Measurements from ENCODE around the gene PWWP2B.

Gene PWWP2B

GRCh38 chr10:132427006-132427771, 30.2 kb downstream of the PWWP2B start:
- no peak for DNase-seq
- ChIA-PET POLR2A (no interaction called here), CTCF (no interaction called here)
- 94% methylated on average over 9 of the region's 10 CpGs for WGBS (ENCODE audit: insufficient coverage)
- Histone ChIP-seq H3K36me3 (ENCODE audit: control insufficient read depth in 4 of 4, insufficient read depth in 4 of 4, low read length in 3 of 4) (peaks cover 0 to 14% (median 1%) of the 10 kb centered on the region in 4 experiments), H3K4me1 (ENCODE audit: control extremely low read depth in 1 of 4, control insufficient read depth in 4 of 4, insufficient read depth in 4 of 4, low read length in 3 of 4) (peaks cover 4 to 40% (median 36%) of the 10 kb centered on the region in 4 experiments), H3K4me3 (ENCODE audit: control insufficient read depth in 1 of 7, extremely low read depth in 1 of 7, insufficient read depth in 4 of 7, low read depth in 2 of 7, low read length in 6 of 7) (no peak overlapping the region), H3K27ac (ENCODE audit: insufficient read depth in 1 of 2, low read depth in 1 of 2, low read length in 2 of 2, poor library complexity in 1 of 2, severe bottlenecking in 2 of 2) (no peak overlapping the region), H3K9me3 (ENCODE audit: control extremely low read depth in 1 of 5, control insufficient read depth in 4 of 5, insufficient read depth in 2 of 5, low read depth in 1 of 5, low read length in 4 of 5) (no peaks in the 10 kb centered on the region), H3K27me3 (replicated peaks in 2 of 5; ENCODE audit: control insufficient read depth in 4 of 5, insufficient read depth in 5 of 5, low read length in 4 of 5) (no peaks in the 10 kb centered on the region)

GRCh38 chr10:132427939-132428367, 31.0 kb downstream of the PWWP2B start:
- H3K27ac ChIP-seq (ENCODE audit: insufficient read depth in 1 of 2, low read depth in 1 of 2, low read length in 2 of 2, poor library complexity in 1 of 2, severe bottlenecking in 2 of 2) = no peak overlapping the region
- ChIA-PET CTCF (interaction anchor here (1.5 to 3.7 kb wide), 2 partner anchors 16 kb away, joined by 5 to 17 read pairs; no protein-coding TSS in a partner anchor), POLR2A (no interaction called here)
- peaks cover 0 to 33% (median 28%) of the 10 kb centered on the region in 4 experiments for H3K4me1 ChIP-seq (ENCODE audit: control extremely low read depth in 1 of 4, control insufficient read depth in 4 of 4, insufficient read depth in 4 of 4, low read length in 3 of 4)
- no peaks in the 10 kb centered on the region for H3K9me3 ChIP-seq (ENCODE audit: control extremely low read depth in 1 of 5, control insufficient read depth in 4 of 5, insufficient read depth in 2 of 5, low read depth in 1 of 5, low read length in 4 of 5)
- H3K4me3 ChIP-seq (ENCODE audit: control insufficient read depth in 1 of 7, extremely low read depth in 1 of 7, insufficient read depth in 4 of 7, low read depth in 2 of 7, low read length in 6 of 7) = no peak overlapping the region
- WGBS (ENCODE audit: insufficient coverage) = 93% methylated on average over 2 of the region's 2 CpGs
- peaks cover 0 to 14% (median 1%) of the 10 kb centered on the region in 4 experiments for H3K36me3 ChIP-seq (ENCODE audit: control insufficient read depth in 4 of 4, insufficient read depth in 4 of 4, low read length in 3 of 4)
- H3K27me3 ChIP-seq (replicated peaks in 2 of 5; ENCODE audit: control insufficient read depth in 4 of 5, insufficient read depth in 5 of 5, low read length in 4 of 5) = no peaks in the 10 kb centered on the region
- no peak for DNase-seq

- Histone ChIP-seq H3K4me1 (ENCODE audit: control extremely low read depth in 1 of 4, control insufficient read depth in 4 of 4, insufficient read depth in 4 of 4, low read length in 3 of 4) (peaks cover 0 to 27% (median 22%) of the 10 kb centered on the region in 4 experiments), H3K27me3 (replicated peaks in 2 of 5; ENCODE audit: control insufficient read depth in 4 of 5, insufficient read depth in 5 of 5, low read length in 4 of 5) (no peaks in the 10 kb centered on the region), H3K9me3 (ENCODE audit: control extremely low read depth in 1 of 5, control insufficient read depth in 4 of 5, insufficient read depth in 2 of 5, low read depth in 1 of 5, low read length in 4 of 5) (no peaks in the 10 kb centered on the region), H3K36me3 (ENCODE audit: control insufficient read depth in 4 of 4, insufficient read depth in 4 of 4, low read length in 3 of 4) (peaks cover 0 to 14% (median 1%) of the 10 kb centered on the region in 4 experiments), H3K4me3 (ENCODE audit: control insufficient read depth in 1 of 7, extremely low read depth in 1 of 7, insufficient read depth in 4 of 7, low read depth in 2 of 7, low read length in 6 of 7) (no peak overlapping the region), H3K27ac (ENCODE audit: insufficient read depth in 1 of 2, low read depth in 1 of 2, low read length in 2 of 2, poor library complexity in 1 of 2, severe bottlenecking in 2 of 2) (no peak overlapping the region)
- ChIA-PET CTCF (interaction anchor here (1.5 to 3.7 kb wide), 3 partner anchors 15 to 41 kb away, joined by 5 to 17 read pairs (median 5); no protein-coding TSS in a partner anchor), POLR2A (no interaction called here)
- 100% methylated on average over 8 of the region's 11 CpGs for WGBS (ENCODE audit: insufficient coverage)
- no peak for DNase-seq
These were observed 31.5 kb downstream of the PWWP2B start for GRCh38 chr10:132428486-132428995.

GRCh38 chr10:132429281-132430230, 32.6 kb downstream of the PWWP2B start:
- WGBS (ENCODE audit: insufficient coverage) = 19% methylated on average over 13 of the region's 18 CpGs
- ChIA-PET CTCF (interaction anchor here (1.4 to 5.4 kb wide), 6 partner anchors 7 to 42 kb away, joined by 3 to 37 read pairs (median 11); no protein-coding TSS in a partner anchor), POLR2A (interaction anchor here (0.6 kb wide), 1 partner anchor 9 kb away, joined by 3 read pairs; no protein-coding TSS in a partner anchor)
- H3K27ac ChIP-seq (ENCODE audit: insufficient read depth in 1 of 2, low read depth in 1 of 2, low read length in 2 of 2, poor library complexity in 1 of 2, severe bottlenecking in 2 of 2) = no peak overlapping the region
- peaks cover 2 to 24% (median 22%) of the 10 kb centered on the region in 4 experiments for H3K4me1 ChIP-seq (ENCODE audit: control extremely low read depth in 1 of 4, control insufficient read depth in 4 of 4, insufficient read depth in 4 of 4, low read length in 3 of 4)
- peak overlapping the region in 3 of 7 experiments; percentile 14 to 31 (median 21) for H3K4me3 ChIP-seq (ENCODE audit: control insufficient read depth in 1 of 7, extremely low read depth in 1 of 7, insufficient read depth in 4 of 7, low read depth in 2 of 7, low read length in 6 of 7)
- no peaks in the 10 kb centered on the region for H3K9me3 ChIP-seq (ENCODE audit: control extremely low read depth in 1 of 5, control insufficient read depth in 4 of 5, insufficient read depth in 2 of 5, low read depth in 1 of 5, low read length in 4 of 5)
- H3K36me3 ChIP-seq (ENCODE audit: control insufficient read depth in 4 of 4, insufficient read depth in 4 of 4, low read length in 3 of 4) = peaks cover 0 to 14% (median 1%) of the 10 kb centered on the region in 4 experiments
- H3K27me3 ChIP-seq (replicated peaks in 2 of 5; ENCODE audit: control insufficient read depth in 4 of 5, insufficient read depth in 5 of 5, low read length in 4 of 5) = no peaks in the 10 kb centered on the region
- peak in 2 of 3 donors; percentile 64 to 76 for DNase-seq

- DNase-seq = no peak
- Histone ChIP-seq H3K9me3 (ENCODE audit: control extremely low read depth in 1 of 5, control insufficient read depth in 4 of 5, insufficient read depth in 2 of 5, low read depth in 1 of 5, low read length in 4 of 5) (no peaks in the 10 kb centered on the region), H3K27me3 (replicated peaks in 2 of 5; ENCODE audit: control insufficient read depth in 4 of 5, insufficient read depth in 5 of 5, low read length in 4 of 5) (no peaks in the 10 kb centered on the region), H3K36me3 (ENCODE audit: control insufficient read depth in 4 of 4, insufficient read depth in 4 of 4, low read length in 3 of 4) (peaks cover 0 to 14% (median 1%) of the 10 kb centered on the region in 4 experiments), H3K4me1 (ENCODE audit: control extremely low read depth in 1 of 4, control insufficient read depth in 4 of 4, insufficient read depth in 4 of 4, low read length in 3 of 4) (peaks cover 2 to 24% (median 22%) of the 10 kb centered on the region in 4 experiments), H3K4me3 (ENCODE audit: control insufficient read depth in 1 of 7, extremely low read depth in 1 of 7, insufficient read depth in 4 of 7, low read depth in 2 of 7, low read length in 6 of 7) (no peak overlapping the region), H3K27ac (ENCODE audit: insufficient read depth in 1 of 2, low read depth in 1 of 2, low read length in 2 of 2, poor library complexity in 1 of 2, severe bottlenecking in 2 of 2) (no peak overlapping the region)
- 100% methylated on average over 5 of the region's 8 CpGs for WGBS (ENCODE audit: insufficient coverage)
- ChIA-PET CTCF (interaction anchor here (1.4 to 5.4 kb wide), 4 partner anchors 8 to 18 kb away, joined by 3 to 37 read pairs (median 22); no protein-coding TSS in a partner anchor), POLR2A (interaction anchor here (0.6 kb wide), 1 partner anchor 10 kb away, joined by 3 read pairs; no protein-coding TSS in a partner anchor)
These were observed 33.3 kb downstream of the PWWP2B start for GRCh38 chr10:132430231-132430743.

GRCh38 chr10:132430861-132431271, 33.9 kb downstream of the PWWP2B start:
- H3K4me1 ChIP-seq (ENCODE audit: control extremely low read depth in 1 of 4, control insufficient read depth in 4 of 4, insufficient read depth in 4 of 4, low read length in 3 of 4) = peaks cover 2 to 24% (median 22%) of the 10 kb centered on the region in 4 experiments
- ChIA-PET POLR2A (no interaction called here), CTCF (interaction anchor here (1.4 to 5.4 kb wide), 4 partner anchors 8 to 19 kb away, joined by 3 to 37 read pairs (median 22); no protein-coding TSS in a partner anchor)
- 97% methylated on average over 8 of the region's 8 CpGs for WGBS (ENCODE audit: insufficient coverage)
- peaks cover 0 to 14% (median 1%) of the 10 kb centered on the region in 4 experiments for H3K36me3 ChIP-seq (ENCODE audit: control insufficient read depth in 4 of 4, insufficient read depth in 4 of 4, low read length in 3 of 4)
- no peak for DNase-seq
- no peaks in the 10 kb centered on the region for H3K27me3 ChIP-seq (replicated peaks in 2 of 5; ENCODE audit: control insufficient read depth in 4 of 5, insufficient read depth in 5 of 5, low read length in 4 of 5)
- no peak overlapping the region for H3K27ac ChIP-seq (ENCODE audit: insufficient read depth in 1 of 2, low read depth in 1 of 2, low read length in 2 of 2, poor library complexity in 1 of 2, severe bottlenecking in 2 of 2)
- no peak overlapping the region for H3K4me3 ChIP-seq (ENCODE audit: control insufficient read depth in 1 of 7, extremely low read depth in 1 of 7, insufficient read depth in 4 of 7, low read depth in 2 of 7, low read length in 6 of 7)
- H3K9me3 ChIP-seq (ENCODE audit: control extremely low read depth in 1 of 5, control insufficient read depth in 4 of 5, insufficient read depth in 2 of 5, low read depth in 1 of 5, low read length in 4 of 5) = no peaks in the 10 kb centered on the region

All from common myeloid progenitor, CD34-positive (primary cell).